Gastroesophageal sphincter (tissue), 4 donors: ENCODE results near the gene ZBTB24. TPM values are rescaled to one million over a fixed set of nuclear protein-coding genes. Genes with fewer than 3 reads are reported as not detected.
A peak's percentile ranks its signal among the peaks of the same experiment; 100 is the strongest.

Experiments
- ATAC-seq: fragments of 150-250 bp; one replicate; pipeline ENCODE4 v1.9.1; 2016; ENCODE audit warnings: mild to moderate bottlenecking, moderate library complexity
- H3K27ac ChIP-seq, 4 donors: fragments of 200-600 bp; sonication (generic) in 3 of 4; 1 replicate in 3 of 4; 2 replicates in 1 of 4; pipeline ENCODE4 v1.5.1; 2016 to 2019
- H3K27me3 ChIP-seq: fragments of 200-600 bp; sonication (generic); one replicate; pipeline ENCODE4 v1.5.1; 2019
- H3K36me3 ChIP-seq, 2 donors: fragments of 200-600 bp; sonication (generic); one replicate each; pipeline ENCODE4 v1.5.1; 2019; ENCODE audit warnings: control low read depth in 1 of 2
- H3K4me1 ChIP-seq, 3 donors: fragments of 200-600 bp; sonication (generic); 1 replicate in 2 of 3; 2 replicates in 1 of 3; pipeline ENCODE4 v1.5.1; 2016 to 2019; ENCODE audit warnings: control low read depth in 2 of 3
- H3K4me3 ChIP-seq, 2 donors: fragments of 200-600 bp; sonication (generic); one replicate each; pipeline ENCODE4 v1.5.1; 2019; ENCODE audit warnings: mild to moderate bottlenecking in 1 of 2, moderate library complexity in 1 of 2
- H3K9me3 ChIP-seq, 3 donors: fragments of 200-600 bp; sonication (generic); one replicate each; pipeline ENCODE4 v1.5.1; 2017 to 2019; ENCODE audit warnings: control low read depth in 2 of 3
- CTCF ChIP-seq, 4 experiments: fragments of 200-600 bp in 2 of 4; fragments of 450-650 bp in 2 of 4; sonication (generic) in 1 of 4; IDR thresholded peaks; one replicate each; pipeline ENCODE4 v1.5.1; 2017 to 2019; ENCODE audit warnings: antibody characterized with exemption in 4 of 4, mild to moderate bottlenecking in 2 of 4, moderate library complexity in 2 of 4
- EP300 ChIP-seq: sonication (generic); formaldehyde crosslinking; IDR thresholded peaks from one replicate; pipeline ENCODE4 v1.6.1; 2017; ENCODE audit warnings: antibody characterized with exemption, mild to moderate bottlenecking
- POLR2A ChIP-seq, 2 donors: fragments of 450-650 bp; IDR thresholded peaks; one replicate each; pipeline ENCODE4 v1.6.1; 2017; ENCODE audit warnings: antibody characterized with exemption in 2 of 2, mild to moderate bottlenecking in 2 of 2, moderate library complexity in 1 of 2
- POLR2AphosphoS5 ChIP-seq: sonication (generic); formaldehyde crosslinking; IDR thresholded peaks from one replicate; pipeline ENCODE4 v1.6.1; 2017; ENCODE audit warnings: antibody characterized with exemption
- WGBS, 2 donors: methylation state at CpG; one replicate each; pipeline ENCODE4 v1.1.5; 2018; ENCODE audit warnings: low coverage in 1 of 2; 5-methylcytosine and 5-hydroxymethylcytosine counted together
- total RNA-seq, 4 donors: library from RNA; depleted of rRNA; stranded (reverse); fragments of >200 nt; gene quantifications; one replicate each; pipeline ENCODE4 v1.1.0, GENCODE V29; 2016

Gene ZBTB24
- total RNA-seq, 4 donors from 2014 or later: 6.2 to 8.9 (median 7.0) TPM

GRCh38 chr6:109441069-109441816 is 41.8 kb downstream of the ZBTB24 start:
- peak; percentile 17 for ATAC-seq
- Histone ChIP-seq H3K4me1 (peaks cover 0 to 34% (median 19%) of the 10 kb centered on the region in 3 donors), H3K27me3 (no peaks in the 10 kb centered on the region), H3K9me3 (no peaks in the 10 kb centered on the region), H3K27ac (peak overlapping the region; percentile 27 to 92 (median 81)), H3K4me3 (peak overlapping the region; percentile 78 to 86), H3K36me3 (peaks cover 0 to 38% of the 10 kb centered on the region in 2 donors)
- WGBS, 2 donors: 33% methylated on average over 1 of the region's 31 CpGs; no CpG with 5 or more reads in 1 of the 2 donors
- TF ChIP-seq POLR2A (IDR thresholded peaks at IDR 0.05): no peak
- peak in 2 of 4 experiments; percentile 12 to 39 for TF ChIP-seq CTCF (IDR thresholded peaks at IDR 0.05)

- H3K36me3 ChIP-seq: peaks cover 0 to 31% of the 10 kb centered on the region in 2 donors
- peak; percentile 96 for ATAC-seq
- H3K27me3 ChIP-seq: no peaks in the 10 kb centered on the region
- H3K27ac ChIP-seq: peak within 1 kb of the TSS; percentile 27 to 92 (median 81)
- H3K9me3 ChIP-seq: no peaks in the 10 kb centered on the region
- TF ChIP-seq POLR2AphosphoS5 (peak; percentile 44), POLR2A (IDR thresholded peaks at IDR 0.05) (peak; percentile 38 to 40), EP300 (no peak), CTCF (IDR thresholded peaks at IDR 0.05) (peak in 3 of 4 experiments; percentile 27 to 49 (median 43))
- peaks cover 0 to 34% (median 19%) of the 10 kb centered on the region in 3 donors for H3K4me1 ChIP-seq
- no CpG with 5 or more reads among the region's 102 CpGs for WGBS, 2 donors
- H3K4me3 ChIP-seq: peak within 1 kb of the TSS; percentile 78 to 86
These were observed 42.5 kb downstream of the ZBTB24 start, which contains the start of the genes PPIL6 and SMPD2 for GRCh38 chr6:109440331-109441068. Gene PPIL6, minus strand, starts transcription at chr6:109440628. Its CDS starts 38 bp downstream, at chr6:109440590. Gene SMPD2, plus strand, starts transcription at chr6:109440724. Its CDS starts 398 bp downstream, at chr6:109441122.

- H3K4me1 ChIP-seq: peaks cover 0 to 14% (median 9%) of the 10 kb centered on the region in 3 donors
- no peak for ATAC-seq
- TF ChIP-seq CTCF (IDR thresholded peaks at IDR 0.05) (no peak), POLR2AphosphoS5 (no peak), EP300 (no peak), POLR2A (IDR thresholded peaks at IDR 0.05) (no peak)
- no peak overlapping the region for H3K4me3 ChIP-seq
- no peaks in the 10 kb centered on the region for H3K9me3 ChIP-seq
- H3K27ac ChIP-seq: no peak overlapping the region
- H3K36me3 ChIP-seq: no peaks in the 10 kb centered on the region
- H3K27me3 ChIP-seq: no peaks in the 10 kb centered on the region
- 81 to 97% methylated on average over 3 to 5 of the region's 5 CpGs for WGBS, 2 donors
These were observed 47.0 kb downstream of the ZBTB24 start for GRCh38 chr6:109436041-109436440.

GRCh38 chr6:109434456-109434855 is 48.6 kb downstream of the ZBTB24 start:
- Histone ChIP-seq H3K4me1 (peaks cover 0 to 8% (median 4%) of the 10 kb centered on the region in 3 donors), H3K4me3 (no peak overlapping the region), H3K36me3 (no peaks in the 10 kb centered on the region), H3K9me3 (no peaks in the 10 kb centered on the region), H3K27ac (no peak overlapping the region), H3K27me3 (no peaks in the 10 kb centered on the region)
- TF ChIP-seq EP300: no peak
- ATAC-seq: no peak
- WGBS, 2 donors: 73% methylated on average over 2 of the region's 2 CpGs; no CpG with 5 or more reads in 1 of the 2 donors

GRCh38 chr6:109429496-109429895 is 53.5 kb downstream of the ZBTB24 start:
- TF ChIP-seq POLR2AphosphoS5: no peak
- no peak for TF ChIP-seq POLR2A (IDR thresholded peaks at IDR 0.05)
- TF ChIP-seq EP300: no peak
- Histone ChIP-seq H3K36me3 (no peaks in the 10 kb centered on the region), H3K4me3 (no peak overlapping the region), H3K27ac (no peak overlapping the region), H3K27me3 (no peaks in the 10 kb centered on the region), H3K9me3 (no peaks in the 10 kb centered on the region), H3K4me1 (peaks cover 0 to 12% (median 0%) of the 10 kb centered on the region in 3 donors)
- ATAC-seq: no peak
- WGBS, 2 donors: 100% methylated on average over 1 to 3 of the region's 3 CpGs
